Panc1 (cell line): ENCODE measurements around the gene ARHGAP31. TPM values are rescaled to one million over a fixed set of nuclear protein-coding genes. Genes with fewer than 3 reads are reported as not detected.

Experiments used
- ATAC-seq: fragments of 200-7000 bp; cut with Tn5 transposase; 2 replicates; pipeline ENCODE4 v1.9.1; 2020; ENCODE audit warnings: mild to moderate bottlenecking, moderate library complexity
- BruUV-seq: library from RNA; stranded (reverse); fragments of 400-500 nt; replicated peaks from 2 replicates; lab custom pipeline; 2021; lab: Mats Ljungman, UMichigan
- CTCF ChIA-PET: fragments of 300-600 bp; sonication (Branson Sonifier 250); formaldehyde crosslinking; loops from one replicate; lab custom pipeline; 2022; ENCODE audit warnings: antibody characterized with exemption; lab: Charles Lee
- POLR2A ChIA-PET: fragments of 300-600 bp; sonication (Branson Sonifier 250); formaldehyde crosslinking; loops from one replicate; lab custom pipeline; 2022; ENCODE audit warnings: antibody characterized with exemption; lab: Charles Lee
- DNase-seq: peaks from one replicate; pipeline ENCODE4 v3.0.0-alpha.2; 2010; ENCODE audit warnings: low read depth, low spot score
- H3K27ac ChIP-seq: 2 replicates; pipeline ENCODE4 v1.5.1; 2011; ENCODE audit warnings: mild to moderate bottlenecking, low read length, inconsistent platforms
- H3K27me3 ChIP-seq: fragments of 200-500 bp; sonication (Bioruptor generic); 2 replicates; pipeline ENCODE4 v1.6.0; 2014; ENCODE audit warnings: low read length, inconsistent platforms; ENCODE audit not compliant: control insufficient read depth, insufficient read depth
- H3K36me3 ChIP-seq: fragments of 200-500 bp; sonication (Bioruptor generic); 2 replicates; pipeline ENCODE4 v1.5.1; 2014; ENCODE audit warnings: inconsistent platforms, mild to moderate bottlenecking, low read length, moderate library complexity; ENCODE audit not compliant: control insufficient read depth, insufficient read depth
- H3K4me1 ChIP-seq: 2 replicates; pipeline ENCODE4 v1.5.1; 2011; ENCODE audit warnings: inconsistent platforms, mild to moderate bottlenecking, low read length, moderate library complexity; ENCODE audit not compliant: control insufficient read depth, insufficient read depth
- H3K4me3 ChIP-seq, 2 experiments: 2 replicates each; pipeline ENCODE4 v1.5.1; 2011 to 2012; ENCODE audit warnings: low read depth in 2 of 2, low read length in 2 of 2, mild to moderate bottlenecking in 2 of 2, inconsistent platforms in 1 of 2, moderate library complexity in 1 of 2
- H3K9me3 ChIP-seq: fragments of 200-500 bp; sonication (Bioruptor generic); 2 replicates; pipeline ENCODE4 v1.5.1; 2014; ENCODE audit warnings: low read depth, mild to moderate bottlenecking, inconsistent platforms, low read length, moderate library complexity; ENCODE audit not compliant: control insufficient read depth, insufficient read depth
- POLR2AphosphoS5 ChIP-seq: IDR thresholded peaks from 2 replicates; pipeline ENCODE4 v1.6.1; 2012; ENCODE audit warnings: mild to moderate bottlenecking, low read depth, low read length, moderate library complexity
- SIN3A ChIP-seq: IDR thresholded peaks from 2 replicates; pipeline ENCODE4 v1.6.1; 2012; ENCODE audit warnings: low read depth, mild to moderate bottlenecking, low read length, moderate library complexity, borderline replicate concordance; ENCODE audit not compliant: insufficient read depth
- TCF7L2 ChIP-seq: IDR thresholded peaks from 2 replicates; pipeline ENCODE4 v1.6.1; 2011; ENCODE audit warnings: mild to moderate bottlenecking, low read depth, low read length, inconsistent platforms
- in situ Hi-C: cut with HindIII; loops from 2 replicates; pipeline ENCODE4 v1.10.0; 2016; ENCODE audit warnings: low sequenced_read_pairs, low pct_unique_long_range_greater_than_20kb
- intact Hi-C: fragments of 100-400 bp; cut with micrococcal nuclease; formaldehyde crosslinking; loops from one replicate; pipeline ENCODE4 v1.10.0; 2022; ENCODE audit not compliant: unreplicated experiment
- total RNA-seq: library from RNA; stranded (reverse); gene quantifications from one replicate; pipeline ENCODE4 v1.2.1, GENCODE V29; 2021; ENCODE audit not compliant: unreplicated experiment
- TF ChIP-seq, protein P1 (sequence below), 2 experiments: IDR thresholded peaks; 2 replicates each; pipeline ENCODE4 v1.6.1; 2011 to 2012; ENCODE audit warnings: low read depth in 2 of 2, control low read depth in 1 of 2, low read length in 1 of 2, mild to moderate bottlenecking in 1 of 2, moderate library complexity in 1 of 2; ENCODE audit not compliant: insufficient read depth in 1 of 2
- TF ChIP-seq, protein P2 (sequence below): fragments of 450-650 bp; IDR thresholded peaks from 2 replicates; pipeline ENCODE4 v1.5.1; 2017; ENCODE audit warnings: mild to moderate bottlenecking

The ARHGAP31 gene
- total RNA-seq, 1 experiment from 2014 or later = 7.6 TPM

DNA sequence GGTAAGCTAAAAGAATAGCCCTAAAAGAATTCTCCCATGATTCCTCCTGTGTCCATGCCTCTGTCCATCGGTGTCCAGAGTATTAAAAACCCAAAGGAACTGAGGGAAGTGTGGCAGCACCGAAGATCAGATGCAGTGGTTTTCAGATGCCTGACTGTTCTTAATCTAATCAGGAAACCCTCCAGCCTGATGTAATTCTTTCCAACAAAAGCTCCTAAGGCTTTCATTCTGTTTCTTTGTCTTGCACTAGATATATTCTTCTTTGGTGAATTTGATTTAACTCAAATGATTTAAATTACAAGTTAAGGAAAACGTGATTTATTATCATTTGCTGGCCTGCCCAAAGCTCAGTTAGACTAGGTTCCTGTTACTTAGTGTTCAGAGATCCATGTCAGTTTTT, 71.2 kb downstream of the ARHGAP31 start:
- no peak for DNase-seq

GRCh38 chr3:119367000-119367399, 72.8 kb downstream of the ARHGAP31 start:
- no peak for TF ChIP-seq POLR2AphosphoS5
- TF ChIP-seq TCF7L2 = no peak
- TF ChIP-seq SIN3A = no peak
- TF ChIP-seq, protein P1, sequence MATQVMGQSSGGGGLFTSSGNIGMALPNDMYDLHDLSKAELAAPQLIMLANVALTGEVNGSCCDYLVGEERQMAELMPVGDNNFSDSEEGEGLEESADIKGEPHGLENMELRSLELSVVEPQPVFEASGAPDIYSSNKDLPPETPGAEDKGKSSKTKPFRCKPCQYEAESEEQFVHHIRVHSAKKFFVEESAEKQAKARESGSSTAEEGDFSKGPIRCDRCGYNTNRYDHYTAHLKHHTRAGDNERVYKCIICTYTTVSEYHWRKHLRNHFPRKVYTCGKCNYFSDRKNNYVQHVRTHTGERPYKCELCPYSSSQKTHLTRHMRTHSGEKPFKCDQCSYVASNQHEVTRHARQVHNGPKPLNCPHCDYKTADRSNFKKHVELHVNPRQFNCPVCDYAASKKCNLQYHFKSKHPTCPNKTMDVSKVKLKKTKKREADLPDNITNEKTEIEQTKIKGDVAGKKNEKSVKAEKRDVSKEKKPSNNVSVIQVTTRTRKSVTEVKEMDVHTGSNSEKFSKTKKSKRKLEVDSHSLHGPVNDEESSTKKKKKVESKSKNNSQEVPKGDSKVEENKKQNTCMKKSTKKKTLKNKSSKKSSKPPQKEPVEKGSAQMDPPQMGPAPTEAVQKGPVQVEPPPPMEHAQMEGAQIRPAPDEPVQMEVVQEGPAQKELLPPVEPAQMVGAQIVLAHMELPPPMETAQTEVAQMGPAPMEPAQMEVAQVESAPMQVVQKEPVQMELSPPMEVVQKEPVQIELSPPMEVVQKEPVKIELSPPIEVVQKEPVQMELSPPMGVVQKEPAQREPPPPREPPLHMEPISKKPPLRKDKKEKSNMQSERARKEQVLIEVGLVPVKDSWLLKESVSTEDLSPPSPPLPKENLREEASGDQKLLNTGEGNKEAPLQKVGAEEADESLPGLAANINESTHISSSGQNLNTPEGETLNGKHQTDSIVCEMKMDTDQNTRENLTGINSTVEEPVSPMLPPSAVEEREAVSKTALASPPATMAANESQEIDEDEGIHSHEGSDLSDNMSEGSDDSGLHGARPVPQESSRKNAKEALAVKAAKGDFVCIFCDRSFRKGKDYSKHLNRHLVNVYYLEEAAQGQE (IDR thresholded peaks at IDR 0.05; ENCODE audit: insufficient read depth in 1 of 2, low read depth in 2 of 2, low read length in 1 of 2) = no peak
- TF ChIP-seq, protein P2, sequence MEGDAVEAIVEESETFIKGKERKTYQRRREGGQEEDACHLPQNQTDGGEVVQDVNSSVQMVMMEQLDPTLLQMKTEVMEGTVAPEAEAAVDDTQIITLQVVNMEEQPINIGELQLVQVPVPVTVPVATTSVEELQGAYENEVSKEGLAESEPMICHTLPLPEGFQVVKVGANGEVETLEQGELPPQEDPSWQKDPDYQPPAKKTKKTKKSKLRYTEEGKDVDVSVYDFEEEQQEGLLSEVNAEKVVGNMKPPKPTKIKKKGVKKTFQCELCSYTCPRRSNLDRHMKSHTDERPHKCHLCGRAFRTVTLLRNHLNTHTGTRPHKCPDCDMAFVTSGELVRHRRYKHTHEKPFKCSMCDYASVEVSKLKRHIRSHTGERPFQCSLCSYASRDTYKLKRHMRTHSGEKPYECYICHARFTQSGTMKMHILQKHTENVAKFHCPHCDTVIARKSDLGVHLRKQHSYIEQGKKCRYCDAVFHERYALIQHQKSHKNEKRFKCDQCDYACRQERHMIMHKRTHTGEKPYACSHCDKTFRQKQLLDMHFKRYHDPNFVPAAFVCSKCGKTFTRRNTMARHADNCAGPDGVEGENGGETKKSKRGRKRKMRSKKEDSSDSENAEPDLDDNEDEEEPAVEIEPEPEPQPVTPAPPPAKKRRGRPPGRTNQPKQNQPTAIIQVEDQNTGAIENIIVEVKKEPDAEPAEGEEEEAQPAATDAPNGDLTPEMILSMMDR = no peak
- no peak overlapping the region for H3K27ac ChIP-seq
- POLR2A ChIA-PET = interaction anchor here (0.6 kb wide), 1 partner anchor 13 kb away, joined by 8 read pairs; no protein-coding TSS in a partner anchor
- H3K27me3 ChIP-seq = no peaks in the 10 kb centered on the region
- BruUV-seq = no TSS peak
- CTCF ChIA-PET = no interaction called here
- DNase-seq (no peak), ATAC-seq (no peak)
- H3K36me3 ChIP-seq = no peaks in the 10 kb centered on the region
- H3K9me3 ChIP-seq = no peaks in the 10 kb centered on the region
- H3K4me3 ChIP-seq = no peak overlapping the region
- no peaks in the 10 kb centered on the region for H3K4me1 ChIP-seq
- in situ Hi-C loops = no loop called here
- intact Hi-C loops = no loop called here

More for the DNA sequence above, 71.2 kb downstream of the ARHGAP31 start:
- intact Hi-C loops (no loop called here), in situ Hi-C loops (no loop called here)
- H3K27me3 ChIP-seq = no peaks in the 10 kb centered on the region
- ChIA-PET POLR2A (no interaction called here), CTCF (interaction anchor here (0.5 kb wide), 1 partner anchor 12 kb away, joined by 12 read pairs; no protein-coding TSS in a partner anchor)
- no peaks in the 10 kb centered on the region for H3K4me1 ChIP-seq
- no peaks in the 10 kb centered on the region for H3K9me3 ChIP-seq
- TF ChIP-seq, protein P2 = no peak
- TF ChIP-seq, protein P1 (IDR thresholded peaks at IDR 0.05; ENCODE audit: insufficient read depth in 1 of 2, low read depth in 2 of 2, low read length in 1 of 2) = no peak
- TF ChIP-seq TCF7L2 (no peak), POLR2AphosphoS5 (no peak), SIN3A (no peak)
- no peak overlapping the region for H3K27ac ChIP-seq
- no peaks in the 10 kb centered on the region for H3K36me3 ChIP-seq
- BruUV-seq = no TSS peak
- no peak overlapping the region for H3K4me3 ChIP-seq
- no peak for ATAC-seq
